SK-N-SH (cell line): Measurements from ENCODE around the gene MPHOSPH9. TPM values are rescaled to one million over a fixed set of nuclear protein-coding genes. Genes with fewer than 3 reads are reported as not detected.

ENCODE experiments used
- CTCF ChIA-PET: fragments of 300-600, 350-600 bp; formaldehyde crosslinking; extraction: SDS; loops from one replicate; lab custom pipeline; 2021; lab: Yijun Ruan, JAX
- POLR2A ChIA-PET: fragments of 350-600 bp; sonication (Branson Sonifier 250); formaldehyde crosslinking; extraction: SDS; loops from one replicate; lab custom pipeline; 2020; ENCODE audit warnings: antibody characterized with exemption, inconsistent platforms; lab: Yijun Ruan, JAX
- DNase-seq: peaks from one replicate; pipeline ENCODE4 v3.0.0; 2012
- H2AFZ ChIP-seq: fragments of 200-600 bp; sonication (generic); 2 replicates; pipeline ENCODE4 v1.8.1; 2016; ENCODE audit warnings: antibody characterized with exemption, mild to moderate bottlenecking, low read depth
- H3F3A ChIP-seq: fragments of 200-600 bp; sonication (generic); replicated peaks from 2 replicates; pipeline ENCODE3; 2016; ENCODE audit warnings: antibody characterized with exemption, mild to moderate bottlenecking; ENCODE audit not compliant: insufficient read depth
- H3K27ac ChIP-seq, 2 experiments: fragments of 200-500 bp in 1 of 2; fragments of 200-600 bp in 1 of 2; sonication (Bioruptor generic) in 1 of 2; sonication (generic), shearing (Covaris generic) in 1 of 2; 2 replicates each; pipeline versions ENCODE4 v1.5.1 to v1.6.1; 2014 to 2016; ENCODE audit warnings: low read depth in 2 of 2, inconsistent platforms in 1 of 2, low read length in 1 of 2, mild to moderate bottlenecking in 1 of 2, mixed read lengths in 1 of 2
- H3K27me3 ChIP-seq: fragments of 200-600 bp; sonication (generic), shearing (Covaris generic); 2 replicates; pipeline ENCODE4 v1.6.1; 2016; ENCODE audit warnings: mixed run types; ENCODE audit not compliant: insufficient read depth
- H3K36me3 ChIP-seq, 2 experiments: fragments of 200-500 bp in 1 of 2; fragments of 200-600 bp in 1 of 2; sonication (Bioruptor generic) in 1 of 2; sonication (generic) in 1 of 2; replicated peaks in 1 of 2; 2 replicates each; pipeline versions ENCODE3 to v1.5.1; 2014 to 2016; ENCODE audit warnings: low read length in 1 of 2, mild to moderate bottlenecking in 1 of 2; ENCODE audit not compliant: insufficient read depth in 2 of 2, control insufficient read depth in 1 of 2
- H3K4me1 ChIP-seq, 2 experiments: fragments of 200-500 bp in 1 of 2; fragments of 200-600 bp in 1 of 2; sonication (Bioruptor generic) in 1 of 2; sonication (generic), shearing (Covaris generic) in 1 of 2; 2 replicates each; pipeline versions ENCODE4 v1.5.1 to v1.6.1; 2014 to 2016; ENCODE audit warnings: low read depth in 1 of 2, low read length in 1 of 2, mixed run types in 1 of 2; ENCODE audit not compliant: insufficient read depth in 2 of 2, control insufficient read depth in 1 of 2
- H3K4me2 ChIP-seq: fragments of 200-600 bp; sonication (generic), shearing (Covaris generic); 2 replicates; pipeline ENCODE4 v1.6.1; 2017; ENCODE audit warnings: mixed run types
- H3K4me3 ChIP-seq, 2 experiments: fragments of 200-500 bp in 1 of 2; fragments of 200-600 bp in 1 of 2; sonication (Bioruptor generic) in 1 of 2; sonication (generic), shearing (Covaris generic) in 1 of 2; 2 replicates each; pipeline versions ENCODE4 v1.5.1 to v1.8.1; 2014 to 2016; ENCODE audit warnings: low read depth in 2 of 2, inconsistent platforms in 1 of 2, low read length in 1 of 2, mild to moderate bottlenecking in 1 of 2, mixed read lengths in 1 of 2, moderate library complexity in 1 of 2
- H3K79me2 ChIP-seq: fragments of 200-600 bp; sonication (generic); 2 replicates; pipeline ENCODE4 v1.8.1; 2017; ENCODE audit warnings: mild to moderate bottlenecking; ENCODE audit not compliant: insufficient read depth
- H3K9ac ChIP-seq: fragments of 200-600 bp; sonication (generic); 2 replicates; pipeline ENCODE4 v1.6.1; 2017; ENCODE audit warnings: mixed run types
- H3K9me2 ChIP-seq: fragments of 200-600 bp; sonication (generic); 2 replicates; pipeline ENCODE4 v1.6.1; 2017; ENCODE audit warnings: mixed run types
- H3K9me3 ChIP-seq: fragments of 200-600 bp; sonication (generic); 2 replicates; pipeline ENCODE4 v1.6.1; 2017; ENCODE audit warnings: mixed run types, mild to moderate bottlenecking, moderate library complexity
- H4K20me1 ChIP-seq: fragments of 200-600 bp; sonication (generic); 2 replicates; pipeline ENCODE4 v1.6.1; 2017; ENCODE audit warnings: mild to moderate bottlenecking, mixed run types; ENCODE audit not compliant: insufficient read depth
- CHD2 ChIP-seq: fragments of 150-350 bp; IDR thresholded peaks from 2 replicates; pipeline ENCODE4 v1.6.1; 2018; ENCODE audit warnings: low read length; ENCODE audit not compliant: partially characterized antibody
- FOSL2 ChIP-seq: IDR thresholded peaks from 2 replicates; pipeline ENCODE4 v1.4.0; 2012; ENCODE audit warnings: low read depth, mild to moderate bottlenecking, moderate library complexity, borderline replicate concordance
- GABPA ChIP-seq: IDR thresholded peaks from 2 replicates; pipeline ENCODE4 v1.4.0; 2012; ENCODE audit warnings: low read depth, mild to moderate bottlenecking
- IRF3 ChIP-seq: fragments of 150-350 bp; IDR thresholded peaks from 2 replicates; pipeline ENCODE4 v1.6.1; 2016; ENCODE audit warnings: mild to moderate bottlenecking, low read depth, low read length
- MEF2A ChIP-seq: IDR thresholded peaks from 2 replicates; pipeline ENCODE4 v1.4.0; 2012; ENCODE audit warnings: low read depth, borderline replicate concordance
- NFIC ChIP-seq: IDR thresholded peaks from 2 replicates; pipeline ENCODE4 v1.4.0; 2012; ENCODE audit warnings: borderline replicate concordance
- PBX3 ChIP-seq: IDR thresholded peaks from 2 replicates; pipeline ENCODE4; 2012
- RAD21 ChIP-seq: IDR thresholded peaks from 2 replicates; pipeline ENCODE4 v1.6.1; 2012; ENCODE audit warnings: mild to moderate bottlenecking, low read length
- RCOR1 ChIP-seq: fragments of 150-350 bp; IDR thresholded peaks from 2 replicates; pipeline ENCODE4 v1.6.1; 2017; ENCODE audit warnings: antibody characterized with exemption, low read length
- REST ChIP-seq: IDR thresholded peaks from 2 replicates; pipeline ENCODE4 v1.6.1; 2012; ENCODE audit warnings: mild to moderate bottlenecking, low read depth, low read length, moderate library complexity
- RXRA ChIP-seq: IDR thresholded peaks from 2 replicates; pipeline ENCODE4 v1.4.0; 2012; ENCODE audit warnings: low read depth, mild to moderate bottlenecking, borderline replicate concordance
- SIN3A ChIP-seq: IDR thresholded peaks from 2 replicates; pipeline ENCODE4 v1.6.1; 2012; ENCODE audit warnings: low read depth, mild to moderate bottlenecking, low read length, moderate library complexity, borderline replicate concordance
- SMC3 ChIP-seq: IDR thresholded peaks from 2 replicates; pipeline ENCODE4 v1.6.1; 2012; ENCODE audit warnings: low read depth, low read length, improper control_type of control experiment
- TAF1 ChIP-seq: IDR thresholded peaks from 2 replicates; pipeline ENCODE4 v1.6.1; 2012; ENCODE audit warnings: low read depth, mild to moderate bottlenecking, low read length, moderate library complexity, borderline replicate concordance
- TCF12 ChIP-seq: IDR thresholded peaks from 2 replicates; pipeline ENCODE4 v1.4.0; 2012
- TEAD4 ChIP-seq: IDR thresholded peaks from 2 replicates; pipeline ENCODE4 v1.4.0; 2012; ENCODE audit warnings: mild to moderate bottlenecking, borderline replicate concordance; ENCODE audit not compliant: insufficient read depth
- USF1 ChIP-seq: IDR thresholded peaks from 2 replicates; pipeline ENCODE4 v1.4.0; 2012; ENCODE audit warnings: low read depth, borderline replicate concordance
- YY1 ChIP-seq: IDR thresholded peaks from 2 replicates; pipeline ENCODE4 v1.4.0; 2012; ENCODE audit warnings: low read depth, mild to moderate bottlenecking
- ZBTB33 ChIP-seq: IDR thresholded peaks from 2 replicates; pipeline ENCODE4 v1.4.0; 2012; ENCODE audit warnings: low read depth, borderline replicate concordance
- WGBS: methylation state at CpG from one replicate; pipeline ENCODE4 v1.1.6; 2017; ENCODE audit warnings: low lambda C conversion rate; 5-methylcytosine and 5-hydroxymethylcytosine counted together
- polyA plus RNA-seq, 3 experiments: library from polyadenylated mRNA; depleted of rRNA; stranded (reverse); fragments of >200 nt; gene quantifications; 2 replicates each; pipeline ENCODE4 v1.2.3, GENCODE V29; 2012

Gene MPHOSPH9
- polyA plus RNA-seq, 1 of the 3 experiments (the other 2 are of a cell fraction) = 9.0 TPM

- no peak for TF ChIP-seq TCF12
- no peak for TF ChIP-seq TAF1
- no peak for TF ChIP-seq SMC3
- no peak for TF ChIP-seq IRF3
- TF ChIP-seq NFIC = no peak
- TF ChIP-seq CHD2 = no peak
- H3K4me3 ChIP-seq = no peak overlapping the region
- H3K79me2 ChIP-seq = peaks cover 16% of the 10 kb centered on the region
- H3K9me2 ChIP-seq = no peaks in the 10 kb centered on the region
- H3K36me3 ChIP-seq = no peaks in the 10 kb centered on the region
- H3K9me3 ChIP-seq = no peaks in the 10 kb centered on the region
- no peak overlapping the region for H2AFZ ChIP-seq
- H3K9ac ChIP-seq = no peak overlapping the region
- ChIA-PET POLR2A (no interaction called here), CTCF (interaction anchor here (1.1 kb wide), 1 partner anchor 45 kb away, joined by 3 read pairs; no protein-coding TSS in a partner anchor)
- H3F3A ChIP-seq = no peaks in the 10 kb centered on the region
- no peak for DNase-seq
- H3K27ac ChIP-seq = no peak overlapping the region
- H3K27me3 ChIP-seq = no peaks in the 10 kb centered on the region
- no peak overlapping the region for H3K4me2 ChIP-seq
- H3K4me1 ChIP-seq = peaks cover 0 to 14% of the 10 kb centered on the region in 2 experiments; a peak in 3 of 4 replicates
- 94% methylated on average over 7 of the region's 7 CpGs for WGBS
- H4K20me1 ChIP-seq = peaks cover 4% of the 10 kb centered on the region; the same call in 1 of the 2 replicates
Measured at GRCh38 chr12:123119808-123120207, 113.1 kb downstream of the MPHOSPH9 start.

- Histone ChIP-seq H4K20me1 (peaks cover 4% of the 10 kb centered on the region; the same call in 1 of the 2 replicates), H3K36me3 (no peaks in the 10 kb centered on the region), H3K4me2 (no peak overlapping the region), H3K27ac (no peak overlapping the region), H3K79me2 (peaks cover 12% of the 10 kb centered on the region; the same call in 1 of the 2 replicates), H3K27me3 (no peaks in the 10 kb centered on the region), H3K9ac (no peak overlapping the region), H3K4me1 (peaks cover 4 to 17% of the 10 kb centered on the region in 2 experiments; a peak in 3 of 4 replicates), H3K4me3 (no peak overlapping the region), H3K9me3 (no peaks in the 10 kb centered on the region), H2AFZ (no peak overlapping the region), H3F3A (no peaks in the 10 kb centered on the region), H3K9me2 (no peaks in the 10 kb centered on the region)
- POLR2A ChIA-PET = no interaction called here
- CTCF ChIA-PET = interaction anchor here (1.3 to 1.9 kb wide), 2 partner anchors 67 to 75 kb away, joined by 3 to 4 read pairs; no protein-coding TSS in a partner anchor
- DNase-seq = no peak
- 93% methylated on average over 8 of the region's 8 CpGs for WGBS
- no peak for TF ChIP-seq TEAD4
- no peak for TF ChIP-seq FOSL2
- TF ChIP-seq GABPA = no peak
- TF ChIP-seq RCOR1 = no peak
- TF ChIP-seq USF1 = no peak
- no peak for TF ChIP-seq PBX3
- no peak for TF ChIP-seq REST
- no peak for TF ChIP-seq RAD21
- no peak for TF ChIP-seq RXRA
- TF ChIP-seq ZBTB33 = no peak
- no peak for TF ChIP-seq SIN3A
- no peak for TF ChIP-seq YY1
- no peak for TF ChIP-seq MEF2A
Measured at GRCh38 chr12:123118497-123118896, 114.4 kb downstream of the MPHOSPH9 start.
